NOMO-1 treated with dmso at 0.1 percent for 144 hours (cell line): ENCODE measurements around the gene F8.

Source experiments
- DNase-seq: peaks from one replicate; lab custom pipeline; 2025; ENCODE audit not compliant: unreplicated experiment; lab: John Stamatoyannopoulos, UW

F8 gene

DNA sequence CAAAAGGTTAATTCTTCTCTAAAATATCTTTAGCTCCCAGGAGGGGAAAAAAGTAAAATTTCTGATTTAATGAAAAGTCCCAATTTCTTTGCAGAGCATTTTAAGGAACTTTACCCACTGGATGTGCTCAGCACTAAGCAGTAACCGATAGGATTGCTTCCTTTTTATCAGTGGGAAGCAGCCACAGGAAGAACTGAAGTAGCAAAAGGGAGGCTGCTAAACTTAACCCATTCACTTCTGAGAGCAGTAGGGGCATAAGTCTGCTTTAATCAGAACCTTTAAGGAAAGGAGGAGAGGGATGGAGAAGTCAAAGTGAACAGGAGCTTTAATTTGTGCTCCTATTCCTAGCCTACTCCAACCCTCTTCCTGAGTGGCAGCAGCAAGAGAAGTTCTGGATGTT is at the start of gene F8:
TSS of gene F8 (minus strand) at position 139 of the 400 bp plus-strand sequence. CDS start 171 bp downstream, outside the sequence.
- no peak for DNase-seq

DNA sequence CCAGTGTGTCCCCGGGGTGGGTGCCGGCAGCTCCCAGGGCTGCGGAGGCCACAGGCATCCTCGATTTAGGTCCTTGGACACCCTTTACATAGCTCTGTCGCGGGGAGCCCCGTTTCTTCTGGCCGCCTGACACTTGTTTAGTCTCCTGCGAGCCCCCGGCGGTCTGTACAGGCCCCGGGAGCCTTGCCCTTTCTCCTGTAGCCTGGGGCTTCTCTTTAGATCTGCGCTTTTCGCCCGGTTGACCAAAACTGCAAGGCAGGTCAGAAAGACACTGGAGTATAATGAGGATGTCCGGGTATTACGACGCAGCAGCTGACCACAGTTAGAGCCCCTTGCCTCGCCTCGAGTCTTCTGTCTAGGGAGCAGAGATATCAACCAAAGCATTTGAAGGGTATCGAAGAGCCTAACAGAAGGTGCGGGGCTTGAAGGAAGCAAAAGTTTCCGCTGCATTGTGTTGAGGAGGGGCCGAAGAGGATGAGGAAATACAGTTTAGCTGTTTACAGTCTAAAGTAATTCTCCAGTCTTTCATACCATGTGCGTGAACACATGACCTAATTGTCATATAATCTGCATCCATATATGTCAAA is 49.3 kb upstream of the F8 start:
- no peak for DNase-seq

DNA sequence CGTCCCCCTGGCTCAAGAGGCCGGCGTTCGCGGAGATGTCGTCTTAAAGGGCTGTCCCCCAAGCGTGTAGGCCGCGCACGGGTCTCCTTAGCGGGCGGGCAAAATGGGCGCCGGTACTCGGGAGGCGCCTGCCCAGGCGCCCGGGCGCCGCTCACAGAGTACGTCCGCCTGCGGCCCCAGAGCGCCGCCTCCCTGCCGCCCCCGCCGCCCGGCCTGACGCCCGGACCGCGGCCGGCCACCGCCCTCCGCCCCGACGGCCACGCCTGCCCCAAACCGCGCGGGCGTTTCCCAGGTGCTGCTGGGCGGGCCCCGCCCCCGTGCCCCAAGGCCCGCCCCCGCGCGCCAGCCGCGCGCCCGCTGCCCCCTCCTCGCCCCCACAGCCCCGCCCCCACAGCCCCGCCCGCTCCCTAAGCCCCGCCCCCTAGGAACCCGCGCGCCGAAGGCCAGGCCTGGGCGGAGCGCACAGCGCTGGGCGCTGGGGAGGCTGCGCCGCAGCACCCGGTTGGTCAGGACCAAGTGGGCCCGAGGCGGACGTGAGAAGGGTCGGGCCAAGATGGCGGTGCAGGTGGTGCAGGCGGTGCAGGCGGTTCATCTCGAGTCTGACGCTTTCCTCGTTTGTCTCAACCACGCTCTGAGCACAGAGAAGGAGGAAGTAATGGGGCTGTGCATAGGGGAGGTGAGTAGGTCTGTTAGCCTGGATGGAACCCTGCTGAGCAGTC is 48.6 kb upstream of the F8 start, which contains the start of the genes BRCC3, CMC4 and MTCP1:
TSS of gene BRCC3 (plus strand) at position 534 of the 719 bp plus-strand sequence. CDS start at position 554, 20 bp downstream.
TSS of gene CMC4 (minus strand) at position 162 of the 719 bp plus-strand sequence. CDS start 7,113 bp downstream, outside the sequence.
TSS of gene MTCP1 (minus strand) at position 162 of the 719 bp plus-strand sequence. CDS start 5,126 bp downstream, outside the sequence.
- DNase-seq: peak; percentile 52

DNA sequence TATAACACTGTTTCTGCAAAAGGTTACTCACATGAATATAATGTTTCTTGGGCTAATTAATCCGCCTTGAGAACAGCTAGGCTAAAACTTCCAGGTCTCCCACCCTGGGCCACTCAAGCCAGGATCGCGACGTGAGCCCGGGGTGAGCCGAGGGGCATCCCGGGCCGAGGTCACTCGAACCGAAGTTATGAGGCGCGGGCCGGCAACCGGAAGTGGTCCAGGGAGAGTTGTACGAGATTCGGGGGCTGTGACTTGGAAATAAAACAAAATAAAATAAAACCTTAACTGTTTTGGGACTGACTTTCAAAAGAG is 48.1 kb upstream of the F8 start:
- no peak for DNase-seq

DNA sequence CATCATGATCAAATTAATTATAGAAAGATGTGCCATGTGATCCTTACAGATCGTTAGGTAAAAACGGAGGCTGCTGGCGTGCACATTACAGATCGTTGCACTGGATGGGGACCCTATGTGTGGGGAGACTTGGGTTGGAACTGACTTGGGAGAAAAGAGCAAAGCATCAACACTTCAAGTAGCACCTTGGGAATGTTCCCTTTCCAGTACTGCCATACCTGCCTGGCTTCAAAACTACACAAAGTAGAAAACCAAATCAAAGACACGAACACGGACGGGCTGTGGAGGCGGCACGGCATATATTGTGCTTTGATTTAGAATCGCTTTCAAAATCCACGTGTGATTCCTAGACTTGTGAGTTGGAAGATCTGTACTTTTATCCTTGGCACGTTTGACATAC is 47.5 kb upstream of the F8 start:
- no peak for DNase-seq

DNA sequence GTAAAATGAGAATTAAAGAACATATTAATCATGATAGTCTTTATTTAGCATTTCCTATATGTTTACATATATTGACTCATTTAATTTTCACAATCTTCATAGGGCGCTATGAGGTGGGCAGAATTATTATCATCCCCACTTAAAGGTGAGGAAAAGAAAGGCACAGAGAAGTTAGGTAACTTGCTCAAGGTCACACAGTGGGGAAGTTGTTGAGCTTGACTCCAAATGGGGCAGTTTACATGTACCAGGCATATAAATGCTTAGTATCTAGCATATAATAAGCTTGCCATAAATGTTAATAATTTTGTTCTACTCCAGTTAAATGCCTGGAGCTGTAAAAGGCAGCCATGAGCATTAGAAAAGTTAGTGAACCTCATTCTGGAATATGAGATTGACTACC is 46.9 kb upstream of the F8 start:
- DNase-seq: no peak

DNA sequence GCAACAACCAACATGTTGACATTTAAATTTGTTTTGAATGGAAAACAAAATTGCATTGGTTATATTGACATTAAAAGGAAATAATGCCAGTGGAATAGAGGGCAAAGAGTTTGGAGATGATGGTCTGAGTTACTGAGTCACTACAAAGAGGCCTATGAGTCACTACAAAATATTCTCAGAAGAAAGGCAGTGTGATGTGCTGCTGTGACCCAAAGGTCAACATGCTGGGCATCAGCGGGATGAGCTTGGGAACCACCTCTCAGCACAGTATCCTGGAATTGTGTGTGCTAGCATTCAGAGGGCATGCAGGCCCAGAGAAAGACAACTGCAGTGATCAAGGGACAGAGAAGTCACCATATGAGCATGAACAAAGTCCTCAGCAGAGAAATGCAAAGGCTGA is 45.6 kb upstream of the F8 start:
- no peak for DNase-seq

DNA sequence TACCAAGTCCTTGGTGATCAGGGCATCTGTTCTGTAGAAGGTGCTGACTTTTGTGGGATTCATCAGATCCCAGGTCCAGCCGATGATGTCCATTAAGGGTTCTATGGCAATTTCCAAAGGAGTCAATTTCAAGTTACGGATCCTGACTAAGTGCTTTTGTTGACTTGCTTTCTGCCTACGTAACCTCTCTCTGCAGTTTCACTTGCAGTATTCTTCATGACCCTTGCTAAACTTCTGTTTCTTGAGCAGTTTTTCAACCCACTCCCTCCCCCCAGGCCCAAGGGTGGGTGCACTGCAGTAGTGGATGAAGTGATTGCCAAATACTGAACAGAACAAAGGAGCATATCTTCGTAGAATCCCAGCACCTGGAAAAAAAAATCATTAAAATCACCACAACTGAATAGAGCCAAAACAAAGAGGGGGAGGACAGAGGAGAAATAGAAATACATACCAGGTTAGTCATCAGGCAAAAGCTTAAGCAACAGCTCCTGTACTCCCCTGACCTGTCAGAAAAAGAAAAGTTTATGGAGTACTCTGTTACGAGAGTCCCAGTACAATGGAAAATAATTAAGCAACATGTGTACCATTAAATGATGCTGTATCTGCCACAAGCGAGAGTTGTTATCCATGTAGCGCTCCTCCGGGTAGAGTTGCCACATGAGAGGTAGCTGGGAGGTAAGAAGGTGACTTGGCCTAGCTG is 42.7 kb upstream of the F8 start:
- DNase-seq: no peak

DNA sequence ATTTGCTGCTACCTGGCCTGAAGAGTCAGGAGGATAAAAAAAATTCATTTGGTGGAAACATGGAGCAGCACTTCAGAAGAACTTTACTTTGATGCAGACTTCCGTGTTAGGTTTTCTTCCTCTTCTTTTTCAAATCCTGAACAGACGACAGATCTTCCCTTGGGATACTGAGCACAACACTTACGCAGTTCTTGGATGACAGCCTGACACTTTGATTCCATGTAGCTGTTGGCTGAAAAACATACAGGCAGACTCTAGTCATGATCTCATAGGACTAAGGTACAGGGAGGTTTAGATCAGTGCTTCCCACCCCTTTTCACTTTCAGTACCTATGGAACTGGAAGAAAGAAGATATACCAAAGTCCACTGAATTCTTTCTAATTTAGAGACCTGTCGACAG is 39.2 kb upstream of the F8 start:
- no peak for DNase-seq

DNA sequence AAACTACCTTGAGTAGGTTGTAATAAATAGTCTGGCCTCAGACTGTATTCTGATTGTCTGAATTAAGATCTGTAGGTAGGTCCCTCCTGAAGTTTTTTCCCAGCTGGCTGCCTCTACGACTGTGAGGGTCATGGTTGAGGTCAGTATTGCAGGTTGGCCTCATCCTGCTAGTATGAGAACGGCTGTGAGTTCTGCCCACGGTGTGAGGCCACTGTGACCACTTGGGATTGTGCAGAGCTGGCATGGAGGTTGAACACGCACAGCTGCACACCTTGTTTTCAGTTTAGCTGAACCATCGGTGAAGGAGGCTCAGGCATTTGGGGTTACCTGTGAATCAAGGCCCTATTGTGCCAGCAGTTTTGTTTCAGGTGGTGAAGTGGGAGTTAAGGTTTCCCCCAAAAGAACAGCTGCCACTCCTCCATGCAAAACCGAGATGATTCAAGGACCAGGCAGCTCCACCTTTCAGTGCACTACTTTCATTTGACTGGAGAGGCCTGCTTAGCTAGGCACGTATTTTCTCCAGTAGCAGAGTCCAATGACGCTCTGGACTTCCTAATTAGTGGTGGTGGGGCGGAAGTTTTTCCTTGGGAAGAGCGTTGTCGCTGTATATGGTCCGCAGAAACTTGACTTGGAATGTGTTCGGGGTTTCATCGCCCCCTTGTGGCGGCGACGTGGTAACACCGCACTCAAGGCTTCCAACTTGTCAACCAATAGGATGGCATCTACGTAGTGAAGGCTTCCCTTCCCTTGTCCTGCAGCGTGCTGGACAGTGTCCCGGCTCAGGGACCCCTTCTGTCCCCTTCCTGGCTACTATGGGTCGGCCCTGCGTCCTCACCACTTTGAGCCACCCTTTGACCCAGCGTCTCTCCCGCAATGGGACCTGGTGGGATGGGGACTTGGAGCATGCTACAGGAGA is 34.6 kb upstream of the F8 start:
- no peak for DNase-seq

DNA sequence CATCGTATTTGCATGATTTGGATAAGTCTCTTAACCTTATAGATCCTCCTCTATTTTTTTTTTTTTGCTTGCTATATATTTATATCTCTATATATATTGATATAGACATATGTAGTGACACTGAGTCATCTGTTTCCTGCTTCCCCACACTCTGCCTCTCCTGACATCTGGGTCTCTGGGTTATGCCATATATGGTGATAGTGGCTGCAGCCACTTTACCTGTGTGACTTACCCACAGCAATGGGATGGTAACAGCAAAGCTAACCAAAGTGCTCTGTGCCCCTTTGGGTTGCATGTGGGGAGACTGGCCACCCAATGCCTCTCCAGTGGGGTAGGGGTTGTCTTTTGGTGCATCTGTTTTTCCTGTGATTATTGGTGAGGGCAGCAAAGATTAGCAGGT is 33.9 kb upstream of the F8 start:
- no peak for DNase-seq

DNA sequence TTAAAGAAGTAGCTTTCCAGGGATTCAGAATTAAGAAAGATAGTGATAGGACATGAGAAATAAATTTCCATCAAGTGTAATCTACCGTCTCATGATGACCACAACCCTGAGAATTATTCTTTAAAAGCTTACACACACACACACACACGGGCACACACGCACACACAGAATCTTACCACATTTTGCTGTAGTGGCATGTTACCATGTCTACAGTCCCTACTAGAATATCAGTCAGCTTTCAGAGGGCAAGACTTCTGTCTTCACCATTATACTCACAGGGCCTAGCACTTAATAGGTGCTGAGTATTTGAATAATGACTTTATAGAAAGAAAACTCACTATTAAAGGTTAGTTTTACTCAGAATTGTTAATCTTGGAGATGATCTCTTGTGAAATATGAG is 33.0 kb upstream of the F8 start:
- DNase-seq: no peak

DNA sequence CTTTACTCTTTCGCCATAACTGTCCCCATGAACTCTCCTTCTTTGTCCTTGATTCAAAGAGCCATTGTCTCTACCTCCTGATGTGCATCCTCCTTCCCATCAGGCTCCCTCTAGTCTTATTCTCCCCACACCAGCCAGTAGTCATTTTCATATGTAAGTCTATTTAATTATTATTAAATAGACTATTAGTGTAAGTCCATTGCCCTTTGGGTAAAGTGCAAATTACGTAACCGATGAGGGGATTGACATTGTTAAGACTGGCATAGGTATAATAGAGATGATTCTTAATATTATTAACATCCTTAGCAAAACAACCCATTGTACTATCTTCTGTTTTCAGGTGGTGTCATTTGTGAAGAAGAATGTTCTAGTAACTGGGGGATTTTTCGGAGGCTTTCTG is 31.7 kb upstream of the F8 start:
- no peak for DNase-seq

DNA sequence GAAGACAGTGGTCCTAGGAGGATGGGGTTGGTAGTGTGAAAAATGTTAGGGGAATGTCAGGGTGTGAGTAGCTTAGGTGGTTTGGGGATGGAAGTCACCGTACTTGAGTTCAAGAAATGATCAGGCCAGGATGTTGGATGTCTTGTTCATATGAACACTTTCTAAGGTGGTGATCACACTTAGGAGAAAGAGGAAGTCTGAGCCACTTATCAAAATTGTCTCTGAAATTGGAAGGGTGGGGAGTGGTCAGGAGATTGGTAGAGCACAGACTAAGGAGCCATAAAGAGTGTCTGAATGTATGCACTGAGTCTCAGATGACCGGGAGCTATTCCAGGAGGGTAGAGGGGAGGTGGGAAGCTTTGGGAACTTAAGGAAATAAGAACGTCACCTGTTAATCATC is 31.1 kb upstream of the F8 start:
- DNase-seq: no peak

DNA sequence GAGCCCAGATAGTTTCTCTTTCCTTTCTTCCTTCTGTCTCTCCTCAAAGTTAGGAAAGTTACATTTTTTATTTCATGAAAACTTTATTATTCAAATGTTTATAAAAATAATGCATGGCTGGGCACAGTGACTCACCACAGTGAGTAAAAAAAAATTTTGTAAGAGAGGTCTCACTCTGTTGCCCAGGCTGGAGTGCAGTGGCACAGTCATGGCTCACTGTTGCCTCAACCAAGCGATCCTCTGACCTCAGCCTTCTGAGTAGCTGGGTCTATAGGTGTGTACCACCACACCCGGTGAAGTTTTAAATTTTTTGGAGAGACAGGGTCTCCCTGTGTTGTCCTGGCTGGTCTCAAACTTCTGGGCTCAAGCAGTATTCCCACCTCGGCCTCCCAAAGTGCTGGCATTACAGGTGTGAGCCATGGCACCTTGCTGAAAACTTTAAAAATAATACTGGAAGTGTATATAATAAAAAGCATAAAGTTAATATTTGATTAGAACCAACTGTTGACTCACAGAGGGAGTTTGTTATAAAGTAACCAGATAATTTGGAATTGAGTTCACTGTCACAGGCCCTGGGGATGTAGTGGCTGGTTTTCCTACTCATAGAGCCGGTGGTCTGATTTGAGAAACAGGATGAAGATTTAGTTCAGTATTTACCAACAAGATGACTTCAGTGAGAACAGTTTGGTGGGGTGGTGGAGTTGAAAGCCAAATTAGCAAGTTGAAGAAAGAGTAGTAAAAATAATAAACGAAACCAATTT is 30.4 kb upstream of the F8 start:
- no peak for DNase-seq

DNA sequence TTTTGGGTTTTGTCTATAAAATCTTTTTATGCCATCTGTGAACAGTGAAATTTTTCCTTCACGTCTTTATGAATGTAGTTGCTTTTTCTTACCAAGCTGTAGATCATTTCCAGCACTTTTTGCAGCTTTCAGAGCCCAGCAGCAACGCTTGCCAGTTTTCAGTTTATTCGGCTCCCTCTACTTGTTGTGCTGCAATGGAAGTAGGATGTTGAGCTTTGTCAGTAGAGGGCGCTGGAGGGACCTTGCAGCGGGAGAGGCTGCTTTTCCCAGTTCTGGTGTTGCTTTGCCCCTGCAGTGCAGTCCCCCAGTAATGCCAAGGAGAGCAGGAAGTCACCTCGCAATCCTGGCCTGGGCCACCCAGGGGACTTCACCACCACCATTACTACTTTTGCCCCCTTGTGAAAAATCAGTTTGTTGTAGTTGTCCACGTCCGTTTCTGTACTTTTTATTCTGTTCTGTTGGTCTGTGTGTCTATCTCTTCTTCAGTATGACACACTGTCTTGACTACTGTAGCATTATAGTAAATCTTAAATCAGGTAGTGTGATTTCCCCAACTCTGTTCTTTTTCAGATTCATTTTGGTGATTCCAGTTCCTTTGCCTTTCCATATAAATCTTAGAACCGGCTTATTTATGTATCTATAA is 26.6 kb upstream of the F8 start:
- no peak for DNase-seq

DNA sequence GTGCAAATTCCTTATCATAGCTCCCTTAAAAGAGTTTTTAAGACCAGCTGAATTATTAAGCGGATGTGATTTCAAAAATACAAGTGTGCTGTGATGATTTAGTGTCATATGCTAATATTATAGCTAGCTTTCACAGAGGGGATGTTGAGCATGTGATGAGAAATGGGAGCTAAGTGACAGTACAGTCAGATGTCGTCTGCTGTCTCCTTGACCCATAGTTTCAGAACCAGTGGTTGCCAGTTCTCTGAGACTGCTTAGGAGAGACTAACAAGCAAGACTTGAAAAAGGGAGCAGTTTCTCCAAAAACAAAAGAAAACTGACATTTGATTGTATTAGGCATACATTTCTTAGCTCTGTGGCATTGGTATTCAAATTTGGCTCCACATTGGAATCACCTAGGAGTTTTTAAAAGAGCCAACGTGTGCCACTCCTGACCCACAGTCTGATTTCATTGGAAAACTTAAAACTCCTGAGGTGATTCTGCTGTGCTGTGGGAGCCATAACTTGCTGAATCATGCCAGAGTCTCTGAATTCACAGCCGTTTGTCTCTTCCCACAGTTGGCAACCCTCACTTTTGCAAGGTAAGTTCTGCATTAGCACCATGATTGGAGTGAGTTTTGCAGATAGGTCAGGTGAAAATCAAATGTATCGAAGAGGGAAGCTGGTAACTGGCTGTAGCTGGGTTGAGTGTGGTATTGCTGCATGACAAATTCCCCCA is 24.4 kb upstream of the F8 start:
- no peak for DNase-seq

DNA sequence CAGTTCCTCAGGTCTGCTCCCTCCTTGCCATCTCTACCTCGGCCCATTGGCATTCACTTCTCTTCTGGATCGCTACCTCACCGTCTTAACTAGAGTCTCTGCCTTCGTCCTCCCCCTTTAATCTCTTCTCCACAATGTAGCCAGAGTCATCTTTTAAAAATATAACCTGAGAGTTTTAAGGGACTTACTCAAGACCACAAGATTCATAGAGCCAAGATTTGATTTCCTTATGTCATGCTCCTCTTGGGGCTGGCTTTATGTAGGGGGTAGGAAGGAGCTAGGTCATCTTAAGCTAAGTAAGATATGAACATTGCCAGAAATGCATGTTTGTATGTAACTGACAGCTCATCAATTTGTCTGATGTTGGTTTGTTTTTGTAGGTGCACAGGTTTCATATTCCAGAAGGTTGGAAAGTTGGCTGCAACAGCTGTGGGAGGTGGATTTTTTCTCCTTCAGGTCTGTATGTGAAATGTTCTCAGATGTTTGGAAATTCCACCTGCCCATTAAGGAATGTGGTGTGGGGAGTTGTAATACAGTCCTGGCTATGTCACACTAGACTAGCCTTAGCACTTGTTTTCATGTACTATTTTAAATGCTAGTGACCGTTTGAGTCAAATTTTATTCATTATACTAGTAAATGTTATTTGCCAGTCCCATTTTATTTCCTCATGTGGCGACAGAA is 23.7 kb upstream of the F8 start:
- DNase-seq: no peak

DNA sequence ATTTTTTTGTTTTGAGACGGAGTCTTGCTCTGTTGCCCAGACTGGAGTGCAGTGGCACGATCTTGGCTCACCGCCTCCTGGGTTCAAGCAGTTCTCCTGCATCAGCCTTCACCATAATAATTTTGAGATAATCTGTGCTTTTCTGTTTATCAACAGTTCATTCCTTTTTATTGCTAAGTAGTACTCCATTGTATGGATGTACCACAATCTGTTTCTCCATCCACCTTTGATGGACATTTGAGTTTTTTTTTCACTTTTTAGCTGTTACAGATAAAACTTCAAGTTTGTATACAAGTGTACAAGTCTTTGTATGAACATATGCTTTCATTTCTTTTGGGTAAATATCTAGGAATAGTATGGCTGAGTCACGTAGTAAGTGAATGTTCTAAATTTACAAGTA is 13.2 kb upstream of the F8 start:
- DNase-seq: no peak
